ENCODE results near the gene CD7.
A peak's percentile ranks its signal among the peaks of the same experiment; 100 is the strongest.

Gene CD7

GRCh38 chr17:82320140-82320840 is 2.9 kb upstream of the CD7 start:
- Histone ChIP-seq H3K36me3 (ENCODE audit: control insufficient read depth in 2 of 2, insufficient read depth in 1 of 2, low read length in 2 of 2) (no peaks in the 10 kb centered on the region), H3K9me3 (ENCODE audit: control insufficient read depth, insufficient read depth, low read depth, low read length) (no peaks in the 10 kb centered on the region), H3K4me3 (ENCODE audit: low read depth, low read length) (no peak overlapping the region), H3K27ac (ENCODE audit: extremely low read depth, low read depth, low read length) (no peak overlapping the region), H3K4me1 (ENCODE audit: control insufficient read depth, insufficient read depth, low read length) (no peaks in the 10 kb centered on the region; the same call in 1 of the 2 replicates)
- no peak for TF ChIP-seq ZNF175 (tag by site-specific recombination; IDR thresholded peaks at IDR 0.05)
- 0 out of 2 replicates have a peak, but pooled peaks have one; percentile 27 for TF ChIP-seq HIC1 (tag by site-specific recombination; IDR thresholded peaks at IDR 0.05)
- TF ChIP-seq ZBTB20 (tag by site-specific recombination; IDR thresholded peaks at IDR 0.05) = peak; percentile 93
- TF ChIP-seq PRDM6 (tag by site-specific recombination; IDR thresholded peaks at IDR 0.05) = no peak
- TF ChIP-seq ZNF184 (tag by site-specific recombination; IDR thresholded peaks at IDR 0.05) = no peak
- ChIA-PET CTCF (interaction anchor here (0.6 to 2.8 kb wide), 14 partner anchors 11 to 117 kb away, joined by 3 to 27 read pairs (median 5); no protein-coding TSS in a partner anchor), POLR2A (no interaction called here)

GRCh38 chr17:82319619-82320062 is 2.2 kb upstream of the CD7 start:
- H3K27ac ChIP-seq (ENCODE audit: extremely low read depth, low read depth, low read length) = no peak overlapping the region
- ChIA-PET POLR2A (no interaction called here), CTCF (interaction anchor here (2.8 kb wide), 1 partner anchor 84 kb away, joined by 27 read pairs; no protein-coding TSS in a partner anchor)
- no peaks in the 10 kb centered on the region for H3K36me3 ChIP-seq (ENCODE audit: control insufficient read depth in 2 of 2, insufficient read depth in 1 of 2, low read length in 2 of 2)
- TF ChIP-seq ZNF280D (tag by site-specific recombination; IDR thresholded peaks at IDR 0.05) = no peak
- no peak for TF ChIP-seq ZNF174 (tag by site-specific recombination; IDR thresholded peaks at IDR 0.05)
- TF ChIP-seq ZNF18 (tag by site-specific recombination; IDR thresholded peaks at IDR 0.05) = peak; percentile 54; the same call in 1 of the 2 replicates
- 0 out of 2 replicates have a peak, but pooled peaks have one; percentile 15 for TF ChIP-seq SCRT1 (tag by site-specific recombination; IDR thresholded peaks at IDR 0.05; ENCODE audit: borderline replicate concordance)
- no peak for TF ChIP-seq KLF1 (tag by site-specific recombination; IDR thresholded peaks at IDR 0.05)
- 0 out of 2 replicates have a peak, but pooled peaks have one; percentile 29 for TF ChIP-seq ZNF2 (tag by site-specific recombination; IDR thresholded peaks at IDR 0.05)
- no peak for TF ChIP-seq ZBTB1 (tag by site-specific recombination; IDR thresholded peaks at IDR 0.05)
- no peaks in the 10 kb centered on the region for H3K9me3 ChIP-seq (ENCODE audit: control insufficient read depth, insufficient read depth, low read depth, low read length)
- no peaks in the 10 kb centered on the region; the same call in 1 of the 2 replicates for H3K4me1 ChIP-seq (ENCODE audit: control insufficient read depth, insufficient read depth, low read length)
- H3K4me3 ChIP-seq (ENCODE audit: low read depth, low read length) = no peak overlapping the region

Measured in HEK293 (cell line).